ENCODE data around the gene IFNA17. TPM values are rescaled to one million over a fixed set of nuclear protein-coding genes. Genes with fewer than 3 reads are reported as not detected.
"Not testable (repeated sequence)": the region's sequence is repeated elsewhere in the genome, so short reads cannot be mapped to it uniquely, and the experiment has no call there.

The IFNA17 gene
- total RNA-seq, 2 experiments from 2014 or later = not detected

- H3K27ac Mint-ChIP-seq = no peak overlapping the region
- TF ChIP-seq, protein P1, sequence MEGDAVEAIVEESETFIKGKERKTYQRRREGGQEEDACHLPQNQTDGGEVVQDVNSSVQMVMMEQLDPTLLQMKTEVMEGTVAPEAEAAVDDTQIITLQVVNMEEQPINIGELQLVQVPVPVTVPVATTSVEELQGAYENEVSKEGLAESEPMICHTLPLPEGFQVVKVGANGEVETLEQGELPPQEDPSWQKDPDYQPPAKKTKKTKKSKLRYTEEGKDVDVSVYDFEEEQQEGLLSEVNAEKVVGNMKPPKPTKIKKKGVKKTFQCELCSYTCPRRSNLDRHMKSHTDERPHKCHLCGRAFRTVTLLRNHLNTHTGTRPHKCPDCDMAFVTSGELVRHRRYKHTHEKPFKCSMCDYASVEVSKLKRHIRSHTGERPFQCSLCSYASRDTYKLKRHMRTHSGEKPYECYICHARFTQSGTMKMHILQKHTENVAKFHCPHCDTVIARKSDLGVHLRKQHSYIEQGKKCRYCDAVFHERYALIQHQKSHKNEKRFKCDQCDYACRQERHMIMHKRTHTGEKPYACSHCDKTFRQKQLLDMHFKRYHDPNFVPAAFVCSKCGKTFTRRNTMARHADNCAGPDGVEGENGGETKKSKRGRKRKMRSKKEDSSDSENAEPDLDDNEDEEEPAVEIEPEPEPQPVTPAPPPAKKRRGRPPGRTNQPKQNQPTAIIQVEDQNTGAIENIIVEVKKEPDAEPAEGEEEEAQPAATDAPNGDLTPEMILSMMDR (IDR thresholded peaks at IDR 0.05) = no peak
- POLR2A ChIA-PET = no interaction called here
- H3K9me3 Mint-ChIP-seq = no peaks in the 10 kb centered on the region
- no peak overlapping the region for H3K4me3 Mint-ChIP-seq
- ATAC-seq (no peak), DNase-seq (no peak)
- intact Hi-C loops (cut with micrococcal nuclease) = no loop called here
- H3K27me3 Mint-ChIP-seq = peaks cover 3% of the 10 kb centered on the region
- peaks cover 5% of the 10 kb centered on the region for H3K4me1 Mint-ChIP-seq (ENCODE audit: low read depth)
- no peaks in the 10 kb centered on the region for H3K36me3 Mint-ChIP-seq (ENCODE audit: low read depth)
- CTCF ChIA-PET = interaction anchor here (0.9 to 4.5 kb wide), 8 partner anchors 11 to 183 kb away, joined by 3 to 37 read pairs (median 6); partner anchors contain the start of gene IFNA14
These were observed 23.2 kb upstream of the IFNA17 start for GRCh38 chr9:21251190-21251589.

DNA sequence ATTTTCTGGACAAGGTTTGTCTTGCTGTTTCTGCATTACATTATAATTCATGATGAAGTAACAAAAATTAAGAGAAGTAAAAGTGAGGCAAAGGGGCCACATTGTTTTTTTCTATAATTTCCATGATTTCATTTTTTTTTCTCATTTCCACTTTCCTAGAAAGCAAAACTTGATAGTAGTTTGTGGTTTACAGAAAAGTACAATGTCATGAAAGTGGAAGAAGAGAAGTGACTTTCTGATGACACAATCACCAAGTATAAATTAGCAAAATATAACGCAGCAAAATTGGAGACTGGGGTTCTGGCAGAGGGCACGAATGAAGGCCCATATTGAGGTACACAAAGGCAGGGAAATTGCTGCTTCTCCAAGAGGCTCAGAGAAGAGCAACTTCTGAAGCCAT lies 16.8 kb upstream of the IFNA17 start:
- TF ChIP-seq, protein P1 (IDR thresholded peaks at IDR 0.05) = no peak
- H3K9me3 Mint-ChIP-seq = no peaks in the 10 kb centered on the region
- ATAC-seq (no peak), DNase-seq (no peak)
- intact Hi-C loops (cut with micrococcal nuclease) = no loop called here
- peaks cover 7% of the 10 kb centered on the region for H3K4me1 Mint-ChIP-seq (ENCODE audit: low read depth)
- no peaks in the 10 kb centered on the region for H3K36me3 Mint-ChIP-seq (ENCODE audit: low read depth)
- CTCF ChIA-PET = interaction anchor here (1.7 kb wide), 1 partner anchor 9 kb away, joined by 10 read pairs; no protein-coding TSS in a partner anchor
- peaks cover 11% of the 10 kb centered on the region for H3K27me3 Mint-ChIP-seq
- H3K27ac Mint-ChIP-seq = no peak overlapping the region
- no peak overlapping the region for H3K4me3 Mint-ChIP-seq
- POLR2A ChIA-PET = no interaction called here

DNA sequence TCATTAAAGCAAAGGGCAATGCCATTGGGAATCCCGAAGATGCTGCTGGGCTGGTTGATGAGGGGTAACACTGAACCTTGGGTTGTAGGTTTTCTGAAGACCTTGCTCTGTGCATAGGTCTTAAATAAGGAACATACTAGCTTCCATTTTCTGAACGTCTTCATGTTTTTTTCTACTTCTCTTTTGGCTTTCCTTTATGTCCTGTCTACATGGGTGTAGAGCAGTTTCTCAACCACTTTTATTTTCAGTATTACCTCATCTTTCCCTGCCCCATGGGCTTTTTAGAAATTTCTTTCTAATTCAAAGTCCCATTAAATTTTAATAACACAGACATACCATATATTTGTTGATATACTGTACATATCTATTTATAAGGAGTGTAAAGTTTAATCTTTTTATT lies 11.9 kb upstream of the IFNA17 start, which contains the start of gene IFNA14:
Gene IFNA14 (minus strand): TSS at position 95 of the 400 bp plus-strand sequence. CDS start 70 bp downstream, at position 25.
- H3K27me3 Mint-ChIP-seq = peaks cover 15% of the 10 kb centered on the region
- intact Hi-C loops (cut with micrococcal nuclease) = loop anchor here (10.0 kb wide), 2 partner anchors 85 to 205 kb away; partner anchors contain the start of gene IFNA1
- TF ChIP-seq, protein P1 (IDR thresholded peaks at IDR 0.05) = no peak
- H3K9me3 Mint-ChIP-seq = no peaks in the 10 kb centered on the region
- no peaks in the 10 kb centered on the region for H3K36me3 Mint-ChIP-seq (ENCODE audit: low read depth)
- POLR2A ChIA-PET = no interaction called here
- H3K27ac Mint-ChIP-seq = no peak within 1 kb of the TSS
- CTCF ChIA-PET = interaction anchor here (1.0 to 1.4 kb wide), 3 partner anchors 11 to 79 kb away, joined by 3 read pairs; no protein-coding TSS in a partner anchor
- DNase-seq (no peak), ATAC-seq (no peak)
- H3K4me1 Mint-ChIP-seq (ENCODE audit: low read depth) = peaks cover 13% of the 10 kb centered on the region
- H3K4me3 Mint-ChIP-seq = no peak within 1 kb of the TSS

DNA sequence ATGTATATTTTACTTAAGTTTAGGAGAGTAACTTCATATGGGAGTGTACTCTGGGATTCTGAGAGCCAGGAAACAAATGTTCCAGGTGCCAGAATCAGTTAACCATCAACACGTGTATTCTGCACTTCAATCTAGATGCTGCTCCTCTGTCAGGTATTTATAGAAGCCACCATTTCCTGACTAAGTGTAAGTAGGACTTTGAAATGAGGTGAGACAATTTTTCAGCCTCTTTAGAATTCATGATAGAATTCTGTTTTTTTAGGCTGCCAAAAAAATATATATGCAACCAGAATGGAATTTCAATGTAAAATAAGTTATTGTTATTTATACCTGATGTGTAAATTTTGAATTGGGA lies 8.3 kb upstream of the IFNA17 start:
- DNase-seq; H3K27me3 Mint-ChIP-seq; POLR2A ChIA-PET; H3K36me3 Mint-ChIP-seq (ENCODE audit: low read depth); H3K4me1 Mint-ChIP-seq (ENCODE audit: low read depth); H3K9me3 Mint-ChIP-seq; H3K27ac Mint-ChIP-seq; ATAC-seq; H3K4me3 Mint-ChIP-seq: not testable (repeated sequence)
- CTCF ChIA-PET = interaction anchor here (0.7 to 3.3 kb wide), 52 partner anchors 9 to 772 kb away, joined by 3 to 37 read pairs (median 4); partner anchors contain the start of gene CDKN2B
- intact Hi-C loops (cut with micrococcal nuclease) = loop anchor here (10.0 kb wide), 2 partner anchors 88 to 208 kb away; partner anchors contain the start of gene IFNA1

DNA sequence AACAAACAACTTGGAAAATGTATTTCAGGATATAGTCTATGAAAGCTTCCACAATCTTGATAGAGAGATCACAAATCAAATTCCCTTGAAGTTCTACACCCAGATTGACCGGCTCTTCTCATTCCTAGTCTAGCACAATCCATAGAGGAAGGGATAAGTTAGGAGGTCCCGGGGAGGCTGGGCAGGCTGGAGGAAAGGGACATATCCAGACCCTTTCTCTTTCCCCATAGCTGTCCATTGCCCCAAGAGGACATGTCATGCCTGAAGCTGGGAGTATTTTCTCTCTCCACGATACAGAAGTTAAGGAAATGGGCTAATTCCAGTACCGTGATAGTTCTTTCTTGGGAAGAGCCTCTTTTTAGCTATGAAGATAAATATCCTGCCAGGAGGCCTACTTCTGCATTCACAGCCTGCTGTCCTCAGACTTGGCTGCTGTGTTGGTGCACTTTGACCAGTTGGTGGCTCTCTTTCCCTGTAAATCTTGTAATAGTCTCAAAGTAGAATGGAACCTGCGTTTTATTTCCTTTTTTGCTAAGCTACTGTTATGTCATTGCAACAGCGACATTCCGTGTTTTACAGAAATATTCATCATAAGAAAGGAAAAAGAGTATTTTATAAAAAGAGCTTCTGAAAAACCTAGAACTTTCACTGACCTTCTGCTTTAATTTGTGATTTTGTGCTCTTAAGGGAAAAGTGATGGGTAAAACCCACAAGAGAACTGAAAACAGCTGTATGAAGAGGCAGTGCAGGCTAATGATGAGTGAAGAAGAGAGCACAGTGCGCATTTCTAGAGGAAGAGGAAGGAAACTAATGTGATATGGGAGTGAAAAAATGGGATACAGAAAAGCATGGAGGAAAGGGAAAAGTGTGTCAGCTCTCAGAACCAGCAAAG lies 7.7 kb upstream of the IFNA17 start:
- intact Hi-C loops (cut with micrococcal nuclease) = loop anchor here (10.0 kb wide), 2 partner anchors 89 to 209 kb away; partner anchors contain the start of gene IFNA1
- H3K4me3 Mint-ChIP-seq = peak overlapping the region; percentile 2
- not testable (repeated sequence) for H3K9me3 Mint-ChIP-seq; H3K27me3 Mint-ChIP-seq; H3K36me3 Mint-ChIP-seq (ENCODE audit: low read depth); H3K27ac Mint-ChIP-seq; H3K4me1 Mint-ChIP-seq (ENCODE audit: low read depth)
- peak; percentile 76 for ATAC-seq
- ChIA-PET CTCF (interaction anchor here (0.6 to 3.3 kb wide), 57 partner anchors 10 to 773 kb away, joined by 3 to 37 read pairs (median 4); partner anchors contain the start of gene CDKN2B), POLR2A (interaction anchor here (0.7 kb wide), 1 partner anchor 29 kb away, joined by 3 read pairs; the partner anchor contains the start of gene IFNA10)
- TF ChIP-seq, protein P1 (IDR thresholded peaks at IDR 0.05) = peak; percentile 65
- peak; percentile 48 for DNase-seq

Measured in activated CD8-positive, alpha-beta T cell treated with anti-CD3 and anti-CD28 coated beads for 36 hours (primary cell).